ENCODE measurements around the gene BTLA. TPM values are rescaled to one million over a fixed set of nuclear protein-coding genes. Genes with fewer than 3 reads are reported as not detected.

BTLA gene
- total and polyA plus RNA-seq, 2 of the 8 experiments (the other 6 are each of a cell fraction or from before 2014, with no cell fraction given): not detected

DNA sequence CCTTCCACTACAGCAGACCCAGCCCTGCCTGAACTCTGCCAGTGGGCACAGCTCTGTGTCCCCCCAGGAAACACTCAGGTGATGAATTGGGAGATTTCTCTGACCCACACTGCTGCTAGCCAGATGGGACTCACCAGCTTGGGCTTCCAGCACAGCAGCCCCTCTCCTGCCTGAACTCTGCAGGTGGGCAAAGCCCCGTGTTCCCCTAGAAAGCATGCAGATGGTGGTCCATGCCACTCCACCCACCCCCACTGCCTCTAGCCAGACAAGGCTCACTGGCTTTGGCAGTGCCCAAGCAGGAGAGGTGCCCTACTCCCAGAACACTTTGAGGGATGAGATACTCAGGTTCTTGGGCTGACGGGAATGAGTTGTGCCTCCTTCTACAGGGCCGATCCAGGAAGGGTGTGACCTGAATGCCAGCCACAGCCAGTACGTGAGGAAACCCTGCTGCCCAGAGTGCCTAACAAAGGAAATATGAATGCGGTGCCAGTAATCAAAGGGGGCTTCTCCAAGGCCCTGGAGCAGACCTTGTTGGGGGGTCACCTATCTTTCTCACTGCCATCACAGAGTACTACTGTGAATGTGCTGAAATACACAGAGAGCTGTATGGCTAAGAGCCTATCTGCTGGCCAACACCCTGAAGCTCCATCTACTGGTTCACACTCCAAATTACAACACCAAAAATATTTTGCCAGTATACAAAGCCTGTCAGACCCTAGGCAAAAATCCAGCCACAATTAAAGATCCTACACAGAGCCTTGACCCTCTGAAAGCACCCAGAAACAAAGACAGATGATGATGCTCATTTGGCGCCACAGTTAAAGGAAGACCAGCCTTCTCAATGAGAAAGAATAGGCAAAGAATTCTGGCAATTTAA, 61.9 kb downstream of the BTLA start (continued):
- TF ChIP-seq YY1 (IDR thresholded peaks at IDR 0.05; ENCODE audit: low read depth, low read length) (0 out of 2 replicates have a peak, but pooled peaks have one; percentile 28), KDM1A (IDR thresholded peaks at IDR 0.05; ENCODE audit: borderline replicate concordance, low read length) (no peak), SAP30 (IDR thresholded peaks at IDR 0.05; ENCODE audit: insufficient read depth, insufficient replicate concordance, low read length) (no peak), GTF2F1 (IDR thresholded peaks at IDR 0.05; ENCODE audit: borderline replicate concordance, low read depth, low read length) (no peak), EP300 (IDR thresholded peaks at IDR 0.05; ENCODE audit: borderline replicate concordance in 1 of 2, low read depth in 2 of 2, low read length in 2 of 2) (no peak), CREB1 (IDR thresholded peaks at IDR 0.05) (no peak; the same call in 1 of the 2 replicates), KDM4A (IDR thresholded peaks at IDR 0.05; ENCODE audit: low read depth, low read length, severe bottlenecking) (no peak)
- TF ChIP-seq, protein P1, sequence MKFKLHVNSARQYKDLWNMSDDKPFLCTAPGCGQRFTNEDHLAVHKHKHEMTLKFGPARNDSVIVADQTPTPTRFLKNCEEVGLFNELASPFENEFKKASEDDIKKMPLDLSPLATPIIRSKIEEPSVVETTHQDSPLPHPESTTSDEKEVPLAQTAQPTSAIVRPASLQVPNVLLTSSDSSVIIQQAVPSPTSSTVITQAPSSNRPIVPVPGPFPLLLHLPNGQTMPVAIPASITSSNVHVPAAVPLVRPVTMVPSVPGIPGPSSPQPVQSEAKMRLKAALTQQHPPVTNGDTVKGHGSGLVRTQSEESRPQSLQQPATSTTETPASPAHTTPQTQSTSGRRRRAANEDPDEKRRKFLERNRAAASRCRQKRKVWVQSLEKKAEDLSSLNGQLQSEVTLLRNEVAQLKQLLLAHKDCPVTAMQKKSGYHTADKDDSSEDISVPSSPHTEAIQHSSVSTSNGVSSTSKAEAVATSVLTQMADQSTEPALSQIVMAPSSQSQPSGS (IDR thresholded peaks at IDR 0.05; ENCODE audit: low read length): no peak

Measured in H1 (cell line).